H7 (cell line): ENCODE data around the gene KLRF2. TPM values are rescaled to one million over a fixed set of nuclear protein-coding genes. Genes with fewer than 3 reads are reported as not detected.

Experiments used
- DNase-seq: peaks from one replicate; pipeline ENCODE4 v3.0.0; 2012
- H3K27me3 ChIP-seq: 2 replicates; pipeline ENCODE4 v1.6.0; 2011; ENCODE audit warnings: mild to moderate bottlenecking, low read length; ENCODE audit not compliant: control insufficient read depth, insufficient read depth
- H3K36me3 ChIP-seq: replicated peaks from 2 replicates; pipeline ENCODE4 v1.5.1; 2011; ENCODE audit warnings: low read length; ENCODE audit not compliant: control insufficient read depth, insufficient read depth
- H3K4me3 ChIP-seq: 2 replicates; pipeline ENCODE4 v1.5.1; 2011; ENCODE audit warnings: low read depth, mild to moderate bottlenecking, control low read depth, low read length, moderate library complexity; ENCODE audit not compliant: insufficient read depth
- total RNA-seq: library from RNA; depleted of rRNA; stranded (reverse); fragments of >200 nt; shearing (Covaris generic); gene quantifications from 2 replicates; pipeline ENCODE4 v1.2.3, GENCODE V29; 2014; rRNA removed

KLRF2 gene
- total RNA-seq, 1 experiment from 2014 or later: not detected

DNA sequence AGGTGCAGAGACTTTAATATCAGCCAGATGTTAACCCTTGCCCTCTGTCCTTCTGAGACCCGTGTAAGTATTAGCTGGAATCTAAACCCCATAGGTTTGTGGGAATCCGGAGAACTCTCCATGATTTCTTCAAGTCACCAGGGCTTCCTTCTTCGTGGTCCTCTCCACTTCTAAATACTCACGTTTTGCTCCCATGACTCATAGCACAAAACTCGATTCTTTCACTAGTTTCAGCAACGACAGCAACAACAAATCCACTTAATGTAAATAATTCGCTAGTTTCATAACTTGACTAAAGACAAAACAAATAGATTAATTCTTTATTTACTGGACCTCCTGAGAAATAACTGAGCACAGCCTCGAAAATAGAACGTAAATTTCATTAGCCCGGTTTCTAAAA, 55.3 kb downstream of the KLRF2 start:
- DNase-seq: no peak

DNA sequence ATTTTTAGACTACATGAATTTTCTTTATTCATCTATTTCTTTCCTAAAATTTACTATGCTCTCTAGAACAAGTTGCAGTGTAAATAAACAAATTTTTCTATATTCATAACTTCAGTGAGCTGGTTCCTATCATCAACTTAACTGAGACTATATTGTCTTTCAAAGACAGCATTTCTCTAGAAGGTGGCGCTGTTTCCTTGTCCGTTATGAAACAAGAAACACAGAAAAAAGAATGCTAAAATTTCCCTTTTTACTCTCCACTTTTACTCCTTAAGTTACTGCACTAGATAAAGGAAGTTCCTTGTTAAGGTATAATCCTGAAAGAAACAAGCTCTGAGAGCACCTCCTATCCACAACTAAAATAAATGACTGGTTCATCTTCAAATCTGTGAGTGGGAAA, 59.1 kb downstream of the KLRF2 start:
- DNase-seq: peak; percentile 22
- no peaks in the 10 kb centered on the region for H3K27me3 ChIP-seq
- H3K36me3 ChIP-seq: no peaks in the 10 kb centered on the region
- H3K4me3 ChIP-seq: no peak overlapping the region

More for the DNA sequence above, 55.3 kb downstream of the KLRF2 start:
- Histone ChIP-seq H3K27me3 (no peaks in the 10 kb centered on the region), H3K4me3 (no peak overlapping the region), H3K36me3 (no peaks in the 10 kb centered on the region)

- no peak for DNase-seq
- Histone ChIP-seq H3K4me3 (no peak overlapping the region), H3K27me3 (no peaks in the 10 kb centered on the region), H3K36me3 (no peaks in the 10 kb centered on the region)
Measured at GRCh38 chr12:9941838-9942237, 60.5 kb downstream of the KLRF2 start.

DNA sequence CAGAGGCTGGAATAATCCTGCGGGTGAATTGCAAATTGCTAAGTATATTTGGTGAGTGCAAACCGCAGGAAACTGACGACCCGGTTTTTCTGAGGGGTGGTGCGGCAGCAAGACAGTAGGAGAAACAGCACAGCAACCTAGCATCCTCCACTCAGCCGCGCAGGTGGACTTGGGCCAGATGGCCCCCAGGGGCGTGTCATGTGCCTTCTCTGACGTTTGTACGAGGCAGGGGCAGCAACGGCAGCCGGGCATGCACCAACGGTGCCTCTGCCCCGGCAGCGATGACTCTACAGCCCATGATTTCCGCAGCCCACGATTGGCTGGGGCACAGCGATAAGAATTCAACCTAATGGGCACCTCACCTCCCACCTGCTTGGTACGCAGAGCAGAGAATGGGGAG, 62.0 kb downstream of the KLRF2 start:
- Histone ChIP-seq H3K36me3 (no peaks in the 10 kb centered on the region), H3K4me3 (no peak overlapping the region), H3K27me3 (no peaks in the 10 kb centered on the region)
- no peak for DNase-seq

GRCh38 chr12:9944391-9944790, 63.1 kb downstream of the KLRF2 start:
- no peaks in the 10 kb centered on the region for H3K27me3 ChIP-seq
- no peak for DNase-seq
- no peak overlapping the region for H3K4me3 ChIP-seq
- H3K36me3 ChIP-seq: no peaks in the 10 kb centered on the region

Other genes with a start within 250 kb of the KLRF2 start
- gene CLEC2D, start 211.8 kb upstream of the KLRF2 start, total RNA-seq: 1.8 and 4.7 TPM in 2 replicates
- not detected in 2 replicates for gene CLECL1, start 148.4 kb upstream of the KLRF2 start, total RNA-seq
- not detected in 2 replicates for gene CD69, start 120.6 kb upstream of the KLRF2 start, total RNA-seq
- gene KLRF1, start 54.0 kb upstream of the KLRF2 start, total RNA-seq: 0.42 TPM in 1 of 2 replicates, not detected in the other
- gene CLEC2B, start 12.1 kb upstream of the KLRF2 start, total RNA-seq: 0.18 TPM in 1 of 2 replicates, not detected in the other
- gene CLEC2A, start 50.9 kb downstream of the KLRF2 start, total RNA-seq: not detected in 2 replicates
- gene CLEC12A, start 89.9 kb downstream of the KLRF2 start, total RNA-seq: not detected in 2 replicates
- not detected in 2 replicates for gene CLEC1B, start 117.6 kb downstream of the KLRF2 start, total RNA-seq
- gene CLEC12B, start 129.1 kb downstream of the KLRF2 start, total RNA-seq: not detected in 2 replicates
- gene CLEC9A, start 149.2 kb downstream of the KLRF2 start, total RNA-seq: not detected in 2 replicates
- gene CLEC1A, start 217.5 kb downstream of the KLRF2 start, total RNA-seq: not detected in 2 replicates
- gene CLEC7A, start 248.7 kb downstream of the KLRF2 start, total RNA-seq: 0.07 TPM in 2 replicates